NCI-H2196 treated with DMSO at 0.1 percent for 48 hours (cell line): ENCODE data around the gene PTPRT.
"Not testable (repeated sequence)": the region's sequence is repeated elsewhere in the genome, so short reads cannot be mapped to it uniquely, and the experiment has no call there.

Source experiments
- DNase-seq: peaks from one replicate; lab custom pipeline; 2025; ENCODE audit not compliant: unreplicated experiment; lab: John Stamatoyannopoulos, UW

The PTPRT gene

DNA sequence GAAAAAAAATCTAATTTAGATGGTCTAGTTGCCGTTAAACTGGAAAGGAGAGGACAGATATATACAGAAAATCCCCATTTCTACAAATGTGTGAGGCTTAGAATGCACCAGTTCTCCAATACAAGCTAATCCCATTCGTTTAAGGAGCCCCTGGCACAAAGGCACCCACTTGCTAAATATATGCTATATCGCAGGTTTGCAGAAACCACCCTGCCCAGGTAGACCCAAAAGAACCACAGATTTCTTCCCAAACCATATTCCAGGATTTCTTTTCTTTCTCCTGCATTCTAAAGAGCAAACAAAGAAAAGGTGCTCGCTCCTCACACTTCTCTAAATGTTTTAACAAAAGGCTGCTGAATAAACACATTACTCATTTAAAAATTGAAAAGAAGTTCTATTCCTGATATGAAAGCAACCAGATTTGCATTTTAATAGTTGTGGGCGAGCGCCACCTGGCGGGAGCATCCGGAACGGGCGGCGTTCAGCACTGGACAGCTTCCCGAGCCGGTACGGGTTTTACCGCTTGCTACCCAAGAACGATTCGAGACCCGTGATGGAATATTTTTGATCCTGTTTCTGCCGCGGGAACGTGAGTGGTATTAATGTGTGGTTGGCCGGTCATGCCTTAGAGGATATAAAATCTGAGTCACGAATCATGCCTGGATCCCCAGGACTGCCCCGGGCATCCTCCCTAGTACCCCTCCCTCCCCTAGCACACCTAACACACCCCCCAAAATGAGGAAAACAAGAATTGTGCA lies 2.1 kb downstream of the PTPRT start:
- DNase-seq, result peak; percentile 20

DNA sequence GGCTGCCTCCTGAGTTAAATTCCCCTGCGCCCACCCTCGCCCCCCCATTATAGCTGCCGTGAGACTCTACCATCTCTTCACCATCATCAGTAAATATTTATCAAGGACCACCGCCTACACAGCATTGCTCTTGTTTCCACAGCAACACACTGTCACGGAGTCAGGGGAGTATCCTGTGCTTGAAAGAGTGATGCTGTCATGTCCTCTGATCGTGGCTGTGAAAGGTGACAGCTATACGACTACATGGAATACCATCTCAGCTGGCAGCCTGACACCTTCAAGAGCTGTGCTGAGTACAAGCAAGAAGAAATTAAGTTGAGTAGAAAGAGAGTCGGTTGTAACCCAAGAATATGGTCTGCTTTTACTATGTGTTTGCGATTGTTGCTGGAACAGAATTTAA lies 3.4 kb downstream of the PTPRT start:
- DNase-seq, result no peak

DNA sequence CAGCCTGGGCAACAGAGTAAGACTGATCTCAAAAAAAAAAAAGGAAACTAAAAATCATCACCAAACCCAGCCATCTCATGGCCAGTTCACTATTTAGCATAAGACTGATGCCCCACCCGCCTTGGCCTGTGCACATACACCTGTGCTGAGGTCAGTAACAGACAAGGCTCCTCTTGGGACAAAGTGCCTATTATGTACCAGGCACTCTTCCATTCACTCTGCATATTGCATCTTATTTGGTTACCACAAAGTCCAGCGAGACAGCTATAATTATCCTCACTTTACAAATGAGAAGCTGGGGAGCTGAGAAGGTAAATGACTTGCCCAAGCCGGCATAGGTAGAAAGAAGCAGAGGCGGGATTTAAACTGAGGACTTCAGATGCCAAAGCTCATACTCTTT lies 3.8 kb downstream of the PTPRT start:
- DNase-seq, result no peak

DNA sequence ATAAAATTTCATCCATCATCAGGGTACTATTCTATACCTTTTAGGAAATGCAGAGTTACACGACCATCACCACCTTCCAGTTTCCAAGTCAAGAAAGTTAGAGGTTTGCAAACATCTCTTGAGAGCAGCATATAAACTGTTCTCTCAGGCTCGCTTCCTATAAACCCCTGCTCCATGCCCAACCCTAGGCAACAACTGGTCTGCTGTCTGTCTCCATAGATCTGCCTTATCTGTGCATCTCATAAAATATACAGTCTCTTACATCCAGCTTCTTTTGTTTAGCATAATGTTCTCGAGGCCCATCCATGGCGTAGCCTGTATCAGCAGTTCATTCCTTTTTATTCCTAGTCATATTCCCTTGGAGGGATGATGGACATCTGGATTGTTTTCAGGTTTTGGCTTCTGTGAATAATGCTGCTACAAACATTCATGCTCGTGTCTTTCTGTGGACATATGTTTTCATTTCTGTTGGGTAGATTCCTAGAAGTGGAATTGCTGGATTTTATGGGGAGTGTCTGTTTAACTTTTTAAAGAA lies 6.1 kb downstream of the PTPRT start:
- DNase-seq, result no peak

DNA sequence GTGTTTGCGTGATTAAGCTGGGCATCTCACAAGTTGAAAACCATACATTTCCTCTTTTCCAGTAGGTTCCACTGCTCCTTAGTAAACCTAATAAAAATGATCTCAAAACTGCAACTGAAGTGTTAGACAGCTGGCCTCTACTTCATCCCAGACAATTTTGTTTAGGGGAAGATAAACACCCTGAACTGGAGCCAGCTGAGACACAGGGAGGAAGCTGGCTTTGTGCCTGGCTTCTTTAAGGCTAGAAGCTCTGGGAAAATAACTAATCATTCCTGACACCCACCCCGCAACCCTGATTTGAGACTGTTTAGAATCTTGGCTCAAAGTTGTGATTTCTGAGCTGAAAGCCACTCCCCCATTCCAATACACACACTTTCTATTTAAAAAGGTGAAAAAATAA lies 11.6 kb downstream of the PTPRT start:
- DNase-seq, result no peak

DNA sequence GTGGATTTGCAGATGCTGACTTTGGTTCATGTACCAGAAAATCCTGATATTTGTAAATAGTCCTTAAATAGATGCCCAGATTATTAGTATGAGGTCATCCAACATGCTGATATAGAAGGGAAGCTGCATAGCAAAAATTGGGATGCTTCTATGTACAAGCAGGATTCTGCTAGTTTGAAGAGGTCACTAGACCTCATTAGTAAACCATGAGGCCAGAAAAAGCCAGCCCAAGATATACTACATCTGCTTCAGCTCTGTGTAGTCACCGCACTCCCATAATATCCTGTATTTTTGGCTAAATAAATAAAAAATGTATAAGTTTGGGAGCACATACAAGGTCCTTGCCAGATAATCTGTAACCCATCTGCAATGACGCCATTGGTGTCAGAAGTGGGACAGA lies 13.0 kb downstream of the PTPRT start:
- no peak for DNase-seq

DNA sequence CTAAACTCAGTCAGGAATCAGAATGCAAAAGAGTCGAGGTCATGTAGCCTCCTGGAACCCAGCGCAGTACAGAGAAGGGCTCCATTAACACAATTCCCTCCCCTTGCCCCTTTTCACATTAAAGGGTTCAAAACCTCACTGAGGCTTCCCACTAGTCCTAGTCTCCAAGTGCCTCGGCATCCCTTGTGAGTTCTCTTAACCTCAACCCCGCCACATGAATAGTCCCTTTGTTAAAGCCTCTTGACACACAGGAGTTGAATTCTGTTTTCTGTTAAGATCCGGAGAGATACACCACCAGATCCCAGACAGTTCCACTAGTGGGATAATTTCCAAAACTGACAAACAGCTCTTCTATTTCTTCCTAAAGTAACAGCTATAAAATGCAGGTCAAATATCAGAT lies 17.8 kb downstream of the PTPRT start:
- no peak for DNase-seq

DNA sequence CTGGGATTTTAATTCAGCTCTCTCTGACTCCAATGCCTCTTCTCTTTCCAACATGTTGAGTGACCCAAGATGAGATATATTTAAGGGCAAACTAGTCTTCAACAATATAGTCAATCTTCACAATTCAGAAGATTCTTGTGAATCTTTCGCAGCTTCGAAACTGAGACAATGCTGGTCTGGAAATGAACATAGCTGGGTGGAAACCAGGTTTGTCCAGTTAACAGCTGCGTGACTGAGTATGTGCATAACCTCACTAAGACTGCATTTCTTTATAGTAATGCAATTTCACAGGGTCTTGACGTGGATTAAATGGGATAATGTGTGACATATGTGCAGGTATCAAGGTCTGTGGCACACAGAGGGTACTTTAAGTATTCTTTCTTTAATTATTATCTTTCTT lies 18.9 kb downstream of the PTPRT start:
- no peak for DNase-seq

DNA sequence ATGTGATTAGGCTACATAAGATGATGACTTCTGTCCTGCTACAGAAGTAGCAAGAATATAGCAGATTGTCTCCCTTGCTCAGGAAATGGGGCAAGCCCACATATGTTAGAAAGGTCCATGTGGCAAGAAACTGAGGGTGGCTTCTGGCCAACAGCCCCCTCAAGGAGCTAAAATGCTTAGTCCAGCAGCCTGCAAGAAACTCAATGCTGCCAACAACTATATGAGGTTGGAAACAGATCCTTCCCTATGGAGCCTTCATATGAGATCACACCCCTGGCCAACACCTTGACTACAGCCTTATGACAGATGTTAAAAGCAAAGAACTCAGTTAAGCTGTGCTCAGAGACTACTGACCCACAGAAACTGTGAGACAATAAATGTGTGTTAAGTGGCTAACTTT lies 22.1 kb downstream of the PTPRT start:
- DNase-seq, result no peak

DNA sequence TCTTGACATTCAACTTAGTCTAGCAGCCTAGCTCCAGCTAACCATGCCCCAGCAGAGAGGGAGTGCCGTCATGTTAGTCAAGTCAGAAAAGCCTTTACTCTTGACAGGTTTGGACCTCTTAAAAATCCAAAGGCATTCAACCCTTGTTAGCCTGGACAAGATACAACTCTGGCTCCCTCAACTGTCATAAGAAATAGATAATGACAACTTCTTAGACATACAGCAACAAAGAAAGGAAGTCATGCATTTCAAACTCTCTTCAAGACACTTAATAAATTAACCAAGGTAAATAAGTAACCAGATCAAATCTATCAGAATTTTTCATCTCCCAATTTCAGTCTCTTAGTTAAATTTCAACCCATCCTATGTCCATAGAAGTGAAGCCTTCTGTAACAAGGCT lies 22.7 kb downstream of the PTPRT start:
- DNase-seq, result no peak

DNA sequence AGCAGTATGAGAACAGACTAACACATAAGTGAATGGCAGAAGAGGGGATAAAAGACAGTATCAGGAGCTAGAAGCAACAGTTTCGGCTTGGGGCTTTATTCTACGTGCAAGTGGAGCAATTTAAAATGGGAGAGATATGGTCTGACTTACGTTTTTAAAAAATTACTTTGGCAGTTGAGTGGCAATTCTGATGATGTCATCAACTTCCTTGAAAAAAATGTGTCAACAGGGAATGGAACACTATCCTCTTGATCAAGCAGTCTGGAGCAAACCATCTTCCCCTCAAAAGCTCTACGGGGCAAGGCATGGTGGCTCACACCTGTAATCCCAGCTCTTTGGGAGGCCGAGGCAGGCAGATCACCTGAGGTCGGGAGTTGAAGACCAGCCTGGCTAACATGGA lies 24.1 kb downstream of the PTPRT start:
- DNase-seq, result no peak

DNA sequence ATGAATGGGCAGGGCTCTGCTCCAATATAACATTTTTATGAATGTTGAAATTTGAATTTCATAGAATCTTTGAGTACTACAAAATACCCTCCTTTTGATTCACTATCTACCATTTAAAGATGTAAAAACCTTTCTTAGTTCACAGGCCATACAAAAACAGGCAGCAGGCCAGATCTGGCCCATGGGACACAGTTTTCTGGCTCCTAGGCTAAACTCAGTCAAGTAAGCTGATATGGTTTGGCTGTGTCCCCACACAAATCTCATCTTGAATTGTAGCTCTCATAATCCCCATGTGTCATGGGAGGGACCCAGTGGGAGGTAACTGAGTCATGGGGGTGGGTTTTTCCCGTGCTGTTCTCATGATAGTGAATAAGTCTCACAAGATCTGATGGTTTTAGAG lies 25.0 kb downstream of the PTPRT start:
- DNase-seq, result not testable (repeated sequence)

DNA sequence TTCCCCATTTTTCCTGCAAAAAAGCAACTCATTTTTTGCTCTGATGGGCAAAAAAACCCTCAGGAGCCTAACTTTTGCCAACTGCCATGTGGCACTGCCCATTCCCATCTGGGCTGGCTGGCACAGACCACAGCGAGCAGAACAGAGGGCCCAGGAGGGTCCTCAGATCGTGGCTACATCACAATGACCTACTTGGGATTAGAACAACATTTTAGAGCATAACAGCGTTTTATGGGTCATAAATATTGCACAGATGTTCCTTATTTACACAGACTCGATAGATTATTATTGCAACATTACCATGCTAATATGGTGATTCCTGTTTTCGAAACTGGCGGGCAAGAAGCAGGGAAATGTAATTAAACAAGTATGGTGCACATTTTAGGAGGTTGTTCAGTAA lies 28.0 kb downstream of the PTPRT start:
- no peak for DNase-seq

DNA sequence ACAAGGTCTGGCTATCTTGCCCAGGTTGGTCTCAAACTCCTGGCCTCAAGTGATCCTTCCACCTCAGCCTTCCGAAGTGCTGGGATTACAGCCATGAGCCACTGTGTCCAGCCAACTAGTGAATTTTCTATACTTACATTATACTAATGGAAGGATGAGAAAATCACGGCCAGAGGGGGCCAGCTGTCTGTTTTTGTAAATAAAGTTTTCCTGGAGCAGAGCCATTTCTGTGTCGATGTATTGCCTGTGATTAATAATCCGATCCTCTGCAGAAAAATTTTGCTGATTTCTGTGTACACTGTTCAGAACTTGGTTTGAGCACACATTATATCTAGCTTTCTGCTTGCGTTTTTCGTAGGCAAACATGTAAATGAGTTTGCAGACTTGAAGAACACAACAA lies 28.8 kb downstream of the PTPRT start:
- no peak for DNase-seq

DNA sequence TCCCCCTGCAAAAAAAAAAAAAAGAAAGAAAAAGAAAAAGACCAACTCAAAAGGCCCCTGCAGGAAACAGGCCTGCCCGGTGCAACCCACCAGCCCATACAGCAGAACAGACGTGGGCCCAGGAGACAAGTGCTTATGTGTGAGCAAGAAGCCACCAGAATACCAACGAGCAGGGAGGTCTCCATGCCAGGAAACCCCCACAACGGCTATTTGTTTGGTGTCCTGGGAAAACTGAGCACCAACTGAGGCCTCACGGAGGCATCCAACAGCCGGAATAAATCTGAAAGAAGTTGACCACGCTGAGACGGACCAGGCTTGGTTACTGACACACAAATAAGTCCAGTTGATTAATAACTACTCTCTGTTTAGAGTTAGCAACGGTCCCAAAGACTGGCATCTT lies 29.7 kb downstream of the PTPRT start:
- DNase-seq, result no peak

DNA sequence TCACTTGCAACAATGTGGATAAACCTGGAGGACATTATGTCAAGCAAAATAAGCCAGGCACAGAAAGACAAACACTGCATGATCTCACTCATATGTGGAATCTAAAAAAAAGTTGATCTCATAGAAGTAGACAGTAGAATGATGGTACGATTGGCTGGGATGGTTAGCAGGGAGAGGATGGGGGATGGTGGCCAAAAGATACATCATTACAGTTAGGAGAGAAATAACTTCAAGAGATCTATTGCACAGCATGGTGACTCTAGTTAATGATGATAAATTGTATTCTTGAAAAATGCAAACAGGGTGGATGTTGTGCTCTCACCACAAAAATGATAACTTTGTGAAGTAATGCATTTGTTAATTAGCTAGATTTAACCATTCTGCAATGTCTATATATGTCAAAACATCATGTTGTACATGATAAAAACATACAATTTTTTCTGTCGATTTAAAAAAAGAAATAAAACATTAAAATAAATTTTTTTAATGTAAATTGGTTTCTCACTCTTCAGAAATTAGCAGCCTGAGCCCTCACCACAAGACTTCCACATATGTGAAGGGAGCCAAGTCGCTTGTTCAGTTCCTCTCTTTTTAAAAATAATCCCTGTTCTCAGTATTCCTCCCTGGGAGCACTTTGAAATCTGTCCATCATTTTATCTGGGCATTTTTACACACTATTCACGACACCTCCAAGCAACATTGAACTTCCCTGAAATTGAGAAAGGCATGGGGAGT lies 34.2 kb downstream of the PTPRT start:
- no peak for DNase-seq

DNA sequence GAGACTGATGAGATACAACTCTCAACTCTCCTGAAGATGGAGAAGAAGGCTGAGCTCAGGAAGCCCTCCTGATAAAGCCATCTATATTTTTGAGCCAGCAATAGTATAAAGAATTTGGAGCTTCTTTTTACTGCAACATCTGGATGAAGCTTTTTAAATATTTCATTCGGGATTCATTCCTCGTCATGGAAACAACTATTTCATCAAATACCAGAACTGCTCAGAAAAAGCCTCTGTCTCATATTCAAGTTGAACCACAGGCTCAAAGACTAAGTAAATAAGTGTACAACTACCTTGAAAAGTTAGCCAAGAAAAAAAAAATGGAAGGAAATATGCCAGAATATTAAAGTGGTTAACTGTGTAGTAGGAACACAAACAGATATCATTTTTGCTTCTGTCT lies 37.8 kb downstream of the PTPRT start:
- no peak for DNase-seq

DNA sequence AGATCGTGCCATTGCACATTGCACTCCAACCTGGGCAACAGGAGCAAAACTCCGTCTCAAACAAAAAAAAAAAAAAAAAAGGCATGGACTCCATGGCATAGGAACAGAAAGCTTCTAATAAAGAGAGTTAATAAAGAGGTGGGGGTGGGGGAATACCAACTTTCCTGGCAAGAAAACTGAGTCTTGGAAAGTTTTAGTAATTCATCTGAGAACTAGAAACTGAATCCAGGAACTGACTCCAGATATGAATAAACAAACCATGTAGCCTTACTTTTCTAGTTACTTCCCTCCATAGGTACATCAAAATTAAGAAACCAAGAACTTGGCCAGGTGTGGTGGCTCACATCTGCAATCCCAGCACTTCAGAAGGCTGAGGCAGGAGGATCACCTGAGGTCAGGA lies 38.5 kb downstream of the PTPRT start:
- DNase-seq, result no peak

DNA sequence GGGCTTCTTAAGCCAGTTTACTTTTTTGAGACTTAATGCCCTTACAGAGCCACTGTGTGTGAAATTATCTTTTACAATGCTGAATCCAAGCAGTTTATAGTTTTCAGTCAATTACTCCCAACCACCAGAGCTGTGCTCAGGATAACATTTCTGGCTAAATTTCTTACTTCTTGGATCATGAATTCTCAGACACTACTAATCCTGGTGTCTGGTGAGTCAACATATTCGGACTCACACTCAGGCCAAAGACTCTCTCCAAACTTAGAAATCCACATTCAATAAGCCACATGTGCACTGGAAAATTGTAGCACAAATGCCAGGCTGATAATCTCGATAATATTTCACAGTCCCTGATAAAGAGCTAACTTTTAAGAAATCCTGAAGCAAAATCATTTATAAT lies 49.0 kb downstream of the PTPRT start:
- DNase-seq, result no peak

DNA sequence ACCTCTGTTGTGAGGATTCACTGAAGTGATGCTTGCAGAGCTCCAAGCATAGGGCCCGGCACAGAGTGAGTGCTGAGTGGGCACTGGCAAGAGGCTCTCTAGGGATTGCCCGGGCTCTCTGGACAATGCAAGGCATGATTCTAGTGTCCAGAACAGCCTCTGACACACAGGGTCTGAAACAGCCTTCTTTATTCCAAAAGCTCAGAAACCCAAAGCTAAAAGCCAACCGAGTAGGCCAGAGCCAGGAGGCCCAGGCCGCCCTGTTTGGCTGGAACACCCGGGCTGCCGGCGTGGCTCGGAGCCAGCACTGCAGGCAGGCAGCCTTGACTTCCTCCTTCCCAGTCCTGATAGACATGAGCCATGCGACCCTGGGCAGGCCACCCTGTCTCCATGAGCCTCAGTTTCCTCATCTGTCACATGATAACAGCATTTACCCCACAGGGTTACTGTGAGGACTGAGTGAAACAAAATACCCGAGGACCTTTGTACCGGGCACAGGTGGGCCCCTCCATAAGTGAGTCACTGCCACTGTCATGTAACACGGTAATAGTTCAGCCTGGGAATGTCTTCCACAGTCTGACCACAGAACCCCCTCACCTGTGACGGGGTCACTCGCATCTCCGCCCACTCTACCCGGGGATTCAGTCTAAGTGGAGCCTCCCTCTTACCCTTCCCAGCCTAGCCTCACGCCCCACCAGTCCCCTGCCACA lies 51.5 kb downstream of the PTPRT start:
- DNase-seq, result no peak

DNA sequence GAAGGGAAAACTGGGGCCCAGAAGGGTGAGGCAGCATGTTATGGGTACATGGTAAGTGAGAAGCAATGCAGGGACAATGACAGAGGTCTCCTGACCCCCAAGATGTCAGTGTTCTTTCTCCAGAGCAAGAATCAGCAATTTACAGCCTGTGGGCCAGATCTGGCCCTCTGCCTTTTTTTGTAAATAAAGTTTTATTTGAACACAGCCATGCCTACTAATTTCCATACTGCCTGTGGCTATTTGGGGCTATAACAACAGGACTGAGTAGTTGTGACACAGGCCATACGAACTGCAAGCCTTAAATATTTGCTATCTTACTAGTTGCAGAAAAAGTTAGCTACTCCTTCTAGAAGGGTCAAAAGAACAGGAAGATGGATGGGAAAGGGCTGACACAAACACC lies 52.5 kb downstream of the PTPRT start:
- no peak for DNase-seq

DNA sequence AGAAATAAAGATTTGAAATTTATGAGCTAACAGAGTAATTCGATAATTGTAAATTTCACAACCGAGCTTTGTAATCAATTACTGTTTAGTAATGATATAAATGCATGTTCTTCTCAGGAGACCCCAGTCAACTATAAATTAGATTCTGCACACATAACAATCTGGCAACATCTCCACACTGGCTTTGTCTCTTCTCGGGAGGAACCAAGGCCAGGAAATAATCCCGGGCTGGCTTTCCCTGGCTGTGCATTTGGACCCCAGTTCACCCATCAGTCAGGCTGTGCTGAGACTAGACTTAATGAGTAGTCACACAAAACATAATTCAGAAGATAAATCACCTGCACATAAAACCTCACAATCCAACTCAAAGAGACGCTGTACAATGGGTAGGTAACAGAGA lies 65.5 kb downstream of the PTPRT start:
- DNase-seq, result no peak
